OCI-LY1 (cell line): ENCODE results near the gene LSM14A.

Experiments
- CTCF ChIP-seq: fragments of 200-600 bp; sonication (generic), shearing (Covaris generic); IDR thresholded peaks from 2 replicates; pipeline ENCODE4 v1.5.1; 2017; ENCODE audit warnings: mild to moderate bottlenecking, antibody characterized with exemption, low read length, moderate library complexity, mixed read lengths
- EZH2 ChIP-seq: fragments of 200-600 bp; sonication (generic), shearing (Covaris generic); IDR thresholded peaks from 2 replicates; pipeline ENCODE4 v1.8.0; 2017; ENCODE audit warnings: borderline replicate concordance, mixed run types, mild to moderate bottlenecking, antibody characterized with exemption, low read length, moderate library complexity, mixed read lengths

- TF ChIP-seq CTCF (no peak), EZH2 (no peak)
These were observed 104.9 kb downstream of the LSM14A start for GRCh38 chr19:34277244-34277643.
